Activated CD8-positive, alpha-beta memory T cell treated with anti-CD3 and anti-CD28 coated beads for 48 hours (primary cell): ENCODE measurements around the gene EDARADD.
"Not testable (repeated sequence)": the region's sequence is repeated elsewhere in the genome, so short reads cannot be mapped to it uniquely, and the experiment has no call there.

ENCODE experiments used
- DNase-seq, 3 experiments: peaks; one replicate each; pipeline ENCODE4 v3.0.0-alpha.2; 2020; ENCODE audit warnings: low read depth in 2 of 3, low spot score in 2 of 3

The EDARADD gene

GRCh38 chr1:236484310-236484971, 90.4 kb downstream of the EDARADD start:
- DNase-seq, result no peak

GRCh38 chr1:236486356-236487002, 92.4 kb downstream of the EDARADD start:
- DNase-seq, result no peak

- not testable (repeated sequence) for DNase-seq
Observed at GRCh38 chr1:236489161-236489560, 95.1 kb downstream of the EDARADD start.

- no peak for DNase-seq
Observed at GRCh38 chr1:236489710-236490377, 95.8 kb downstream of the EDARADD start.

- DNase-seq, result no peak
Observed at GRCh38 chr1:236491469-236492136, 97.5 kb downstream of the EDARADD start.

- DNase-seq, result no peak
Observed at GRCh38 chr1:236492378-236492777, 98.3 kb downstream of the EDARADD start.

GRCh38 chr1:236494082-236494481, 100.0 kb downstream of the EDARADD start:
- no peak for DNase-seq

- no peak for DNase-seq
Observed at GRCh38 chr1:236494586-236495466, 100.7 kb downstream of the EDARADD start.

- DNase-seq, result no peak
Observed at GRCh38 chr1:236495467-236496112, 101.5 kb downstream of the EDARADD start.

GRCh38 chr1:236497908-236498307, 103.8 kb downstream of the EDARADD start:
- no peak for DNase-seq

GRCh38 chr1:236501093-236501492, 107.0 kb downstream of the EDARADD start:
- no peak for DNase-seq

GRCh38 chr1:236502579-236502971, 108.5 kb downstream of the EDARADD start:
- no peak for DNase-seq

GRCh38 chr1:236502972-236503639, 109.0 kb downstream of the EDARADD start:
- no peak for DNase-seq

GRCh38 chr1:236504338-236504737, 110.3 kb downstream of the EDARADD start:
- DNase-seq, result not testable (repeated sequence)

GRCh38 chr1:236507022-236507700, 113.1 kb downstream of the EDARADD start:
- DNase-seq, result no peak

- DNase-seq, result no peak
Observed at GRCh38 chr1:236508593-236509027, 114.5 kb downstream of the EDARADD start.

- no peak for DNase-seq
Observed at GRCh38 chr1:236509203-236509602, 115.1 kb downstream of the EDARADD start.

- no peak for DNase-seq
Observed at GRCh38 chr1:236509647-236510401, 115.7 kb downstream of the EDARADD start.
